ENCODE results near the gene PPP3CA.

PPP3CA gene

GRCh38 chr4:101349801-101350064 lies 2.4 kb upstream of the PPP3CA start:
- Histone ChIP-seq H3K4me2 (ENCODE audit: low read length) (no peak overlapping the region), H3K27me3 (ENCODE audit: insufficient read depth, low read length) (no peaks in the 10 kb centered on the region), H2AFZ (ENCODE audit: low read length) (no peak overlapping the region), H3K9me2 (ENCODE audit: low read depth, low read length) (no peaks in the 10 kb centered on the region), H3K4me3 (ENCODE audit: low read depth, low read length, poor library complexity, severe bottlenecking) (no peak overlapping the region), H3K79me2 (ENCODE audit: insufficient read depth, low read length) (peaks cover 9% of the 10 kb centered on the region), H3K27ac (ENCODE audit: low read depth, low read length, poor library complexity, severe bottlenecking) (no peak overlapping the region), H3K9ac (ENCODE audit: low read length) (no peak overlapping the region), H4K20me1 (ENCODE audit: insufficient read depth, low read length) (no peaks in the 10 kb centered on the region), H3K4me1 (ENCODE audit: insufficient read depth, low read length, severe bottlenecking) (peaks cover 14% of the 10 kb centered on the region), H3K9me3 (ENCODE audit: low read length) (no peaks in the 10 kb centered on the region), H3F3A (ENCODE audit: insufficient read depth, low read length) (no peaks in the 10 kb centered on the region), H3K36me3 (ENCODE audit: insufficient read depth, low read length) (no peaks in the 10 kb centered on the region)
- TF ChIP-seq EZH2 (IDR thresholded peaks at IDR 0.05; ENCODE audit: borderline replicate concordance, low read length) (no peak), CTCF (IDR thresholded peaks at IDR 0.05; ENCODE audit: low read length) (no peak)

- H2AFZ ChIP-seq (ENCODE audit: low read length): no peak overlapping the region
- no peak overlapping the region for H3K9ac ChIP-seq (ENCODE audit: low read length)
Observed at GRCh38 chr4:101348995-101349800, 1.9 kb upstream of the PPP3CA start.

GRCh38 chr4:101348367-101348827 lies 1.1 kb upstream of the PPP3CA start:
- peak overlapping the region; percentile 87 for H3K27ac ChIP-seq (ENCODE audit: low read depth, low read length, poor library complexity, severe bottlenecking)
- no peak overlapping the region for H2AFZ ChIP-seq (ENCODE audit: low read length)

More at GRCh38 chr4:101348995-101349800, 1.9 kb upstream of the PPP3CA start:
- Histone ChIP-seq H3K4me2 (ENCODE audit: low read length) (no peak overlapping the region; the same call in 1 of the 2 replicates), H3K79me2 (ENCODE audit: insufficient read depth, low read length) (peaks cover 15% of the 10 kb centered on the region), H3K9me2 (ENCODE audit: low read depth, low read length) (no peaks in the 10 kb centered on the region), H3K9me3 (ENCODE audit: low read length) (no peaks in the 10 kb centered on the region), H3K27me3 (ENCODE audit: insufficient read depth, low read length) (no peaks in the 10 kb centered on the region), H3F3A (ENCODE audit: insufficient read depth, low read length) (no peaks in the 10 kb centered on the region), H4K20me1 (ENCODE audit: insufficient read depth, low read length) (no peaks in the 10 kb centered on the region), H3K36me3 (ENCODE audit: insufficient read depth, low read length) (no peaks in the 10 kb centered on the region), H3K4me1 (ENCODE audit: insufficient read depth, low read length, severe bottlenecking) (peaks cover 18% of the 10 kb centered on the region), H3K4me3 (ENCODE audit: low read depth, low read length, poor library complexity, severe bottlenecking) (no peak overlapping the region), H3K27ac (ENCODE audit: low read depth, low read length, poor library complexity, severe bottlenecking) (no peak overlapping the region)
- TF ChIP-seq CTCF (IDR thresholded peaks at IDR 0.05; ENCODE audit: low read length) (no peak), EZH2 (IDR thresholded peaks at IDR 0.05; ENCODE audit: borderline replicate concordance, low read length) (no peak)

More at GRCh38 chr4:101348367-101348827, 1.1 kb upstream of the PPP3CA start:
- Histone ChIP-seq H4K20me1 (ENCODE audit: insufficient read depth, low read length) (no peaks in the 10 kb centered on the region), H3K79me2 (ENCODE audit: insufficient read depth, low read length) (peaks cover 23% of the 10 kb centered on the region), H3K9me3 (ENCODE audit: low read length) (no peaks in the 10 kb centered on the region), H3K36me3 (ENCODE audit: insufficient read depth, low read length) (no peaks in the 10 kb centered on the region), H3K9me2 (ENCODE audit: low read depth, low read length) (no peaks in the 10 kb centered on the region), H3F3A (ENCODE audit: insufficient read depth, low read length) (no peaks in the 10 kb centered on the region), H3K27me3 (ENCODE audit: insufficient read depth, low read length) (no peaks in the 10 kb centered on the region), H3K4me2 (ENCODE audit: low read length) (peak overlapping the region; percentile 76), H3K4me1 (ENCODE audit: insufficient read depth, low read length, severe bottlenecking) (peaks cover 26% of the 10 kb centered on the region), H3K9ac (ENCODE audit: low read length) (peak overlapping the region; percentile 76), H3K4me3 (ENCODE audit: low read depth, low read length, poor library complexity, severe bottlenecking) (peak overlapping the region; percentile 79)
- TF ChIP-seq EZH2 (IDR thresholded peaks at IDR 0.05; ENCODE audit: borderline replicate concordance, low read length) (no peak), CTCF (IDR thresholded peaks at IDR 0.05; ENCODE audit: low read length) (no peak)
